Mucosa of rectum (tissue), 2 donors: Measurements from ENCODE around the gene RBM23.
A peak's percentile ranks its signal among the peaks of the same experiment; 100 is the strongest.

ENCODE experiments used
- H3K27ac ChIP-seq, 2 donors: one replicate each; pipeline ENCODE4 v1.7.0; 2013; ENCODE audit warnings: inconsistent platforms in 2 of 2, low read depth in 2 of 2, low read length in 2 of 2
- H3K27me3 ChIP-seq, 2 donors: one replicate each; pipeline ENCODE4 v1.7.0; 2013; ENCODE audit warnings: low read length in 2 of 2; ENCODE audit not compliant: control insufficient read depth in 2 of 2, insufficient read depth in 2 of 2
- H3K36me3 ChIP-seq, 2 donors: one replicate each; pipeline ENCODE4 v1.7.0; 2013; ENCODE audit warnings: low read length in 2 of 2; ENCODE audit not compliant: control insufficient read depth in 2 of 2, insufficient read depth in 2 of 2
- H3K4me1 ChIP-seq, 2 donors: one replicate each; pipeline ENCODE4 v1.7.0; 2013; ENCODE audit warnings: low read length in 2 of 2, mild to moderate bottlenecking in 1 of 2; ENCODE audit not compliant: control insufficient read depth in 2 of 2, insufficient read depth in 2 of 2
- H3K4me3 ChIP-seq, 2 donors: one replicate each; pipeline ENCODE4 v1.7.0; 2013; ENCODE audit warnings: low read length in 2 of 2
- H3K9ac ChIP-seq, 2 donors: one replicate each; pipeline ENCODE4 v1.7.0; 2013; ENCODE audit warnings: low read length in 2 of 2, low read depth in 1 of 2, mild to moderate bottlenecking in 1 of 2
- H3K9me3 ChIP-seq, 2 donors: one replicate each; pipeline ENCODE4 v1.7.0; 2013; ENCODE audit warnings: low read length in 2 of 2; ENCODE audit not compliant: control insufficient read depth in 2 of 2
- donor health status: healthy.
- donor health status: Normal muscosa, but diverticular disease.

Gene RBM23

DNA sequence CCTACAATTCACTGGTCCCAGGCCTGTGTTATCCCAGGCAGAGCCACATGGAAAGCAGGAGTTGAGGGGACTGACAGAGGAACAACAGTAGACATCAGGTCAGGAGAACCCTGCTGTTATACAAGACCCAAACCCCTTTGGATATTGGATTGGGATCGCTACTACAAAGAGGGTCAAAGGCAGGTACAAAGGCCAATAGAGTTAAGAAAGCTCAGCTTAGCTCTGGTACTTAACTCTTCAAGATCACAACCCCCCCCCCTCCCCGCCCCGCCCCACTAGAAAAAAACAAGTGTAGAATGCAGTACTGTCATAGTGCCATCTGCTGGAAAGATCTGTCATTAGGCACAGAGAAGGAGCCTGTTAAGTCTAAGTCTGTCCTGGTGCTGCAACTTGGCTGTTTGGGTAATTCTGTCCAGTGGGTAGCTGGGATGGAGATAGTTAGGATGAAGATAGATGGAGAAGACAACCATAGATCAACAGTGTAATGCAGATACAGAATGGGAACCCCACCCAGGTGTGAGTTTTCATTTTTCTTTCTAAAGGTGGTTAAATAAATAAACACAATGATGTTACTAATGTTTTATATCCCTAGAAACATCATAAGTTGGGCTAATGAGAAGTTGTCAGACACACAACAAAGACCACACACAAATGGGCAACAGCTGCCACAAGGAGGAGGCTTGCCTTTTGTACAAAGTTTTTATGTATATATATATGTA, 18.7 kb downstream of the RBM23 start:
- peak overlapping the region in 1 of 2 donors; percentile 11 for H3K27ac ChIP-seq
- no peaks in the 10 kb centered on the region for H3K9me3 ChIP-seq
- H3K4me1 ChIP-seq = no peaks in the 10 kb centered on the region
- H3K9ac ChIP-seq = no peak overlapping the region
- peaks cover 41 to 50% of the 10 kb centered on the region in 2 donors for H3K36me3 ChIP-seq
- H3K4me3 ChIP-seq = no peak overlapping the region
- H3K27me3 ChIP-seq = no peaks in the 10 kb centered on the region

DNA sequence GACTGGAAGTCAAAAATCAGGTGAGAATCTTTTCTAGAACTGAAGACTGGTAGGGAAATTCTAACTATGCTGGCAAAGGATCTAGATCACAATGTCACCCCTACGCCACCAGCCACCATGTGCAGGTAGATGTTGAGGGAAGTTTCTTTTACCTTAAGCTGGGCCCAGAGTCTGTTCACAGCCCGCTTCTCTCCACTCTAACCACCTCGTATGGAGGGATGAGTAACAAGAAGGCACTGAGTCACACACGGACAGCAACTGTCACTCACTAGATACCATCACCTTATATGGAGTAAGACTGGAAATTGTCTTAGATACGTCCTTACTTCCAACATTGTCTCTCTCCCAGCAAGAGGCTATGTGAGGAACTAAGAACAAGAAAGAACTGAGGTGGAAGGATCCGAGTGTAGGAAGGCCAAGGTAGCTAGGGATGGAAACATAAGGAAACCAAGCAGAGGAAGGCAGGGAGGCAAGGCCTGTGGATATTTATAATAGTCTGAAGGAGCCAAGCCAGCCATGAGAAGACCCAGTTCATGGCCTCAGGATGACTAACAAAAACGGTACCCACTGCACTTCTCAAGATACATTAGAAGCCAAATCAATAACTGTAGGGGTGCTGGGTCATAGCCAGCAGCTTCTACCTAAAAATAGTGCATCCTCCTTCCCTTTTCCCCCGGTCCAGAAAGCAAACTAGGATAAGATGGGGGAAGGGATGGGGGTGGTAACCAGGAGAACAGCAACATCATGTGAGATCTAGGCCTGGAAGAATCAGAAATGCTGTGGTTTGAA, 20.5 kb downstream of the RBM23 start:
- H3K4me1 ChIP-seq = no peaks in the 10 kb centered on the region
- no peak overlapping the region for H3K27ac ChIP-seq
- no peak overlapping the region for H3K9ac ChIP-seq

DNA sequence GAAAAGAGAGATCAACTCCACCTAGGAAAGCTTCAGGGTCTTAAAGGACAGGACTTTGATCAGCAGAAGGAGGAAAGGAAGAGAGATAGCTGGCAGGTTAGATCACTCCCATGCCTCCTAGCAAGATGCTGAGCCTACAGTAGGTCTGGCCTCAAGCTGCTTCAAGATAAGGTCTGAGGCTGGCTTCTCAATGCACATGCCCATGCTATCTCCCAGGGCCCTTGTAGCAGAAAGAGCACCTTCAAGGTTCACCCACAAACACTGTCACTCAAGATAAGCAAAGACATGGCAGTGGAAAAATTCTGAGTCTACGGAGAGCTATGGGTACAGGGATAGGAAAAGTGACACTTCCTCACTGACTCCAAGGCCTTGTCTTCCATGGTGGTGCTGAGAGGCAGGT, 21.6 kb downstream of the RBM23 start:
- no peak overlapping the region for H3K27ac ChIP-seq
- peaks cover 16 to 23% of the 10 kb centered on the region in 2 donors for H3K36me3 ChIP-seq
- no peak overlapping the region for H3K4me3 ChIP-seq
- no peaks in the 10 kb centered on the region for H3K27me3 ChIP-seq
- no peaks in the 10 kb centered on the region for H3K4me1 ChIP-seq
- H3K9me3 ChIP-seq = no peaks in the 10 kb centered on the region
- no peak overlapping the region for H3K9ac ChIP-seq

More for the DNA sequence above, 20.5 kb downstream of the RBM23 start:
- no peaks in the 10 kb centered on the region for H3K9me3 ChIP-seq
- peaks cover 23 to 33% of the 10 kb centered on the region in 2 donors for H3K36me3 ChIP-seq
- no peaks in the 10 kb centered on the region for H3K27me3 ChIP-seq
- H3K4me3 ChIP-seq = no peak overlapping the region

DNA sequence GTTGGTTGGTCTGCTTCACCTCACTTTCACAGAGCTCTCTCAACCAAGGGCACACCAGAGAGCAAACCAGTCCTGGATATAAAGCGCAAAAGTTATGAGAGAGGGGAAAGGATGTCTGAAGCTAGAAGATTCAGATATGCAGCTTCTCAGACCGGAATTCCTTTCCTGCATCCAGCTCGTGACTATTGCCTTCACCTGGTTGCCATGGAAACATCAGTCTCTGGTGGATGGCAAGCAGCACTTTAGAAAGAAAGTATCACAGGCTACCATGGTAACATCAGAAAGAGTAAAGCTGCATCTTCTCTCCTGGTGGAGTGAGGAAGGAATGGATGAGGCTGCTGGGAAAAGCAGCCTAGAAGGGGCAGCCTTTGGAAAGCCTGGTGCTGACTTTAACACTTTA, 22.2 kb downstream of the RBM23 start:
- Histone ChIP-seq H3K9me3 (no peaks in the 10 kb centered on the region), H3K36me3 (peaks cover 11 to 17% of the 10 kb centered on the region in 2 donors), H3K27me3 (no peaks in the 10 kb centered on the region), H3K4me1 (no peaks in the 10 kb centered on the region), H3K4me3 (no peak overlapping the region), H3K9ac (no peak overlapping the region), H3K27ac (no peak overlapping the region)

DNA sequence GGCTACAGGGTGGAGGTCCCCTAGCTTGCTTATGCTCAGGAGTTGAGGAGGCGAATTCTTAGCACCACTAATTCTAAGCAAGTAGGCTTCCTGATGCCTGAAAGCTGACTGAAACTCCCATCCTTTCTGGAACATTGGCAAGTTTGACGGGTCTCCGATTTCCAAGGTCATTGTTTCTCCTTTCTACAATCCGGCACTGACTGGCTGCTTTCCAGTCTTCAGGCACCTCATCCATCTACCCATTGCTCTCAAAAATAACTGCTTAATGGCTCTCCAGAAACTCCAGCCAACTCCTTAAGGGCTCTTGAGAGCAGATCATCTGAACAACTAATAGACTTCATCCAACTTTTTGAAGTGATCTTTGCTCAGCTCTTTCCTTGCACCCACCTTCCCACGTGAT, 22.6 kb downstream of the RBM23 start:
- Histone ChIP-seq H3K36me3 (peaks cover 7 to 13% of the 10 kb centered on the region in 2 donors), H3K9me3 (no peaks in the 10 kb centered on the region), H3K9ac (no peak overlapping the region), H3K27ac (no peak overlapping the region), H3K4me1 (no peaks in the 10 kb centered on the region), H3K27me3 (no peaks in the 10 kb centered on the region), H3K4me3 (no peak overlapping the region)

DNA sequence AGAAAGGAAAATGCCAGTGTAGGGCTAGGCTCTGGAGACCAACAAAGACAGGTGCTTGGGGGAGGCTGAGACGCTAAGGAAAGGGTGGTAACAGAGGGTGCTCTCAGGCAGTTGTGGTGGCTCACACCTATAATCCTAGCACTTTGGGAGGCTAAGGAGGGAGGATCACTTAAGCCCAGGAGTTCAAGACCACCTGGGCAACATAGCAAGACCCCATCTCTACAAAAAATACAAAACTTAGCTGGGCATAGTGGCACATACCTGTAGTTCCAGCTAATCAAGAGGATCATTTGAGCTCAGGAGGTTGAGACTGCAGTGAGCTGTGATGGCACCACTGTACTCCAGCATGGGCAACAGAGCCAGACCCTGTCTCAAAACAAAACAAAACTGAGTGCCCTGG, 23.5 kb downstream of the RBM23 start:
- no peaks in the 10 kb centered on the region for H3K9me3 ChIP-seq
- H3K36me3 ChIP-seq = peaks cover 0 to 6% of the 10 kb centered on the region in 2 donors
- H3K27ac ChIP-seq = no peak overlapping the region

DNA sequence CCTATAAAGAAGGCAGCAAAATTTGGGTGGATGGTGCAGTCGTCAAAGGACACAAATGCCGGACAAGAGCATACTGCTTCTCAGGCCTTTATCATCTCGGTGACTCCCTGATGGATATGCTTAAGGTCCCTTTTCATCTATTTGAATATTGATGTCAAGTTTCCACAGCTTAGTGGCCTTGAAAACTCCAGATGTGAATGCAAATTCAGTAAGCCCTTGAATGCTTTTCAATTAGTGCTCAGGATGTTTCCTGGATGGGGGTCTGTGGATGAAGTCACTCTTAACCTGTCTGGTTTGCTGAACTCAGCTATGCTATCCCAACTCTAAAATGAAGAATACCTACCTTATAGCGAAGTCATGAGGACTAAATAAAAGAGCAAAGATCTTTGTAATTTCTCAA, 25.2 kb downstream of the RBM23 start:
- no peaks in the 10 kb centered on the region for H3K36me3 ChIP-seq
- no peak overlapping the region for H3K27ac ChIP-seq
- H3K4me3 ChIP-seq = no peak overlapping the region
- H3K27me3 ChIP-seq = no peaks in the 10 kb centered on the region
- no peaks in the 10 kb centered on the region for H3K9me3 ChIP-seq
- H3K9ac ChIP-seq = no peak overlapping the region
- no peaks in the 10 kb centered on the region for H3K4me1 ChIP-seq

More for the DNA sequence above, 23.5 kb downstream of the RBM23 start:
- no peak overlapping the region for H3K4me3 ChIP-seq
- no peaks in the 10 kb centered on the region for H3K27me3 ChIP-seq
- H3K9ac ChIP-seq = no peak overlapping the region
- no peaks in the 10 kb centered on the region for H3K4me1 ChIP-seq

DNA sequence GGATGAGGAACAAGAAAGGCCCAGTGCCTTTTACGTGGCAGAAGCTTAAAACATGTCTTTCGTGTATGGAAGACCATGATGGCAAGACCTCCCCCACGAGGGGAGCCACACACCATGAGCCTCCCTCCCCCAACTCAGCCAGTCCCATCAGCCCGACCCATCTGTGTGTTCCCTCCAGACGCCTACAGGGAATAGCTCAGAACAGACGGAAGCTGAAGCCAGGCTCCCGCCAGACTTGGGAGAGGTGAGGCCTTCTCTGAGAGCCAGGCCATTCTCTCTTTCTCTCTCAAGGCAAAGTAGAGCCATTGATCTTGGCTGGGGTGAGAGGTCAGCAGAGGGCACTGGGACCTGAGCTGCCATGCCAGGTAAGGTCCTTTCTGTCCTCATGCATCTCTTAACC, 26.5 kb downstream of the RBM23 start:
- Histone ChIP-seq H3K4me1 (no peaks in the 10 kb centered on the region), H3K27me3 (no peaks in the 10 kb centered on the region), H3K9ac (no peak overlapping the region), H3K4me3 (no peak overlapping the region), H3K36me3 (no peaks in the 10 kb centered on the region), H3K27ac (no peak overlapping the region), H3K9me3 (no peaks in the 10 kb centered on the region)

DNA sequence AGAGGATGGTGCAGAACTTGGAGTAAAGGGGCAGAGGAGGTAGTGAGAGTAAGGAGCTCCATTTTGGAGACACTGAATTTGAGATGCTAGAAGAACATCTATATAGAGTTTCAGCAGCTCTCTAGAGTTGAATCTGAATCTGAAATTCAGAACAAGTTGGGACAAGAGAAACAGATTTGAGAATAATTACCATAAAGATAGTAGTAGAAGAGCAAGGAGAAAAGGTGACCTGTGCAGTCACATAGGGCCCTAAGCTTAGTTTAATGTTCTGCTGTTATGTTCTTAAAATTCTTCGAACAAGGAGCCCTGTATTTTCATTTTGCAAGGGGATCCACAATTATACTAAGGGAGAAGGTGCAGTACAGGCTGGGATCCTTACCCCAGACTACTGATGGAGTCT, 28.5 kb downstream of the RBM23 start:
- H3K27ac ChIP-seq = no peak overlapping the region
- no peaks in the 10 kb centered on the region for H3K9me3 ChIP-seq
- no peaks in the 10 kb centered on the region for H3K27me3 ChIP-seq
- no peak overlapping the region for H3K9ac ChIP-seq
- H3K4me1 ChIP-seq = peaks cover 7 to 10% of the 10 kb centered on the region in 2 donors
- H3K36me3 ChIP-seq = no peaks in the 10 kb centered on the region
- H3K4me3 ChIP-seq = no peak overlapping the region

DNA sequence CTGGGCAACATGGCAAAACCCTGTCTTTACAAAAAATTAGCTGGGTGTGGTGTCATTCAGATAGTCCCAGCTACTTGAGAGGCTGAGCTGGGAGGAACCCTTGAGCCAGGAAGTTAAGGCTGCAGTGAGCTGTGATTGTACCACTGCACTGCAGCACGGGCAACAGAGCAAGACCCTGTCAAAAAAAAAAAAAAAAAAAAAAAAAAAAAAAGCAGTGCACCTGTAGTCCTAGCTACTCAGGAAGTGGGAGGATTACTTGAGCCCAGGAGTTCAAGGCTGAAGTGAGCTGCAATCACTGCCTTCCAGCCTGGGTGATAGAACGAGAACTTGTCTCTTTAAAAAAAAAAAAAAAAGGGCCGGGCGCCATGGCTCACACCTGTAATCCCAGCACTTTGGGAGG, 30.3 kb downstream of the RBM23 start:
- H3K27ac ChIP-seq = peak overlapping the region in 1 of 2 donors; percentile 87

More for the DNA sequence above, 30.3 kb downstream of the RBM23 start:
- Histone ChIP-seq H3K4me1 (peaks cover 7 to 10% of the 10 kb centered on the region in 2 donors), H3K27me3 (no peaks in the 10 kb centered on the region), H3K9ac (no peak overlapping the region), H3K36me3 (no peaks in the 10 kb centered on the region), H3K4me3 (peak overlapping the region in 1 of 2 donors; percentile 81), H3K9me3 (no peaks in the 10 kb centered on the region)
